Hematopoietic multipotent progenitor cell treated with erythropoietin and hydrocortisone succinate and interleukin-3 and kit ligand, for 8 days (in vitro differentiated cells): ENCODE results near the gene TMIE.
"Not testable (repeated sequence)": the region's sequence is repeated elsewhere in the genome, so short reads cannot be mapped to it uniquely, and the experiment has no call there.

ENCODE experiments used
- DNase-seq: peaks from one replicate; pipeline ENCODE4 v3.0.0-alpha.2; 2015

The TMIE gene

DNA sequence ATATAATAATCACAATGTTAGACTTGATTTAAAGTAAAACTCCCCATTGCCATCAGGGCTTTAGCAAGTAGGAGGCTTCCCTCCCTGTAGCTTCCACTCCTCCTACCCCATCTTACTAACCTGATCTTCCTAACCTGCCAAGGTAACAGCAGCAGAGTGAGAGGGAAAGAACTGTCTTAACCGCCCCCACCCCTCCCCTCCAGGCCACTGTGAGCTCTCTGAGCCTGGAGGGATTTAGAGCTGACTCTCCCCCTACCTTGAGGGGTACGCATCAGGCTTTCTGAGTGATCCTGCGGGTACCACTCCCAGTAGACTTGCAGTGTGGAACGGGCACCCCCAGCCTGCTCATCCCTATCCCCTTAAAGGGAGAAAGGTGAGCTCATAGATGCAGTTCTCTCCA lies 27.8 kb downstream of the TMIE start:
- no peak for DNase-seq

- no peak for DNase-seq
These were observed 29.6 kb downstream of the TMIE start for GRCh38 chr3:46730819-46731218.

DNA sequence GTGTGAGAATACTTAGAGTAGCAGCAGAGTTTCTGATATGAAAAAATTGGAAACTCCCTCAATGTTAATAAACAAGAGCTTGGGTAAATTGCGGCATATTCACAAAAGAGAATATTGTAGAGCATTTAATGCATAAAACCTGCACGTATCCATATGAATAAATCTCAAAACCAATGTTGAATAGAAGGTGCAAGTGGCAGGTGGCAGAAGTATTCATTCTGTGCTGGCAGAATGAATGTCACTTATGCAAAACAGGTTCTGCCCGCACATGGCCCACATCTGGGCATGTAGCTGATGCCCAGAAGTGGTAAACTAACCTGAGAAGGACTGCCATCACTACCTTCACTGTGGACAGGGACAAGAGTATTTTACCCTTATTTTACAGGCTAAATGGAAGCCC lies 30.6 kb downstream of the TMIE start:
- no peak for DNase-seq

DNA sequence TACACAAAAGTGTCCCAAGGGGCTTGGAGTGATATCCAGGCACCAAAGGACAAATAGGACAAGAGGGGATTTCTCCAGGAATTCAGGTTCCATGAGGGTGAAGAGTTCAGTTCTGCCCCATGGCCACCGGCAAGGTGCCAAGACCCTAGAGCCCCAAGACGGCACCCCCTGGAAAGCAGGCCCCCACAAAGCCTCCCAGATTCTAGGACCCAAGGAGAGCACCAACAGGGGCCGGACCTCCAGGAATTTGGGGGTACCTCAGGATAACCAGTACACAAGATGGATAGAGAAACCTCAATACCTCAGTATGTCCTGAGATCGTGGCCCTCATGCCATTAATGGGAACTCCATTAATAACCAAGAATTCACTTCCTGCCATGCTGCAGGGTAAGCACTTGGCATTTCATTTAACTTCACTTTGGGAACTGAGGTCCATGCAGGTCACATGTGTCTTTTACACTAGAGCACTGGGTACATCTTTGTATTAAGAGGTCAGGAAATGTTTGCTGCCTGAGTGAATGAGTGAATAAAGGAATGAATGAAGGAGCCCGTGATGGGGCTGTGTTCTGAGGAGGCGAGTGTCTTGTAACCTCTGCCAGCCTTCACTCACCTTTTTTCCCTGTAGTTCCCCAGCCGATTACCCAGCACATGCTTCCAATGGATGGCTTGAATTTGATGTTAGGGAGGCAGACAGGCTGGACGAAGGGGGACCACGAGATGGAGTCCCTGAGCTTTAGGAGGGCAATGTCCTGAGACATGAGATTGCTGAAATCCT lies 32.0 kb downstream of the TMIE start:
- DNase-seq, result no peak

- no peak for DNase-seq
These were observed 33.6 kb downstream of the TMIE start for GRCh38 chr3:46734773-46735172.

DNA sequence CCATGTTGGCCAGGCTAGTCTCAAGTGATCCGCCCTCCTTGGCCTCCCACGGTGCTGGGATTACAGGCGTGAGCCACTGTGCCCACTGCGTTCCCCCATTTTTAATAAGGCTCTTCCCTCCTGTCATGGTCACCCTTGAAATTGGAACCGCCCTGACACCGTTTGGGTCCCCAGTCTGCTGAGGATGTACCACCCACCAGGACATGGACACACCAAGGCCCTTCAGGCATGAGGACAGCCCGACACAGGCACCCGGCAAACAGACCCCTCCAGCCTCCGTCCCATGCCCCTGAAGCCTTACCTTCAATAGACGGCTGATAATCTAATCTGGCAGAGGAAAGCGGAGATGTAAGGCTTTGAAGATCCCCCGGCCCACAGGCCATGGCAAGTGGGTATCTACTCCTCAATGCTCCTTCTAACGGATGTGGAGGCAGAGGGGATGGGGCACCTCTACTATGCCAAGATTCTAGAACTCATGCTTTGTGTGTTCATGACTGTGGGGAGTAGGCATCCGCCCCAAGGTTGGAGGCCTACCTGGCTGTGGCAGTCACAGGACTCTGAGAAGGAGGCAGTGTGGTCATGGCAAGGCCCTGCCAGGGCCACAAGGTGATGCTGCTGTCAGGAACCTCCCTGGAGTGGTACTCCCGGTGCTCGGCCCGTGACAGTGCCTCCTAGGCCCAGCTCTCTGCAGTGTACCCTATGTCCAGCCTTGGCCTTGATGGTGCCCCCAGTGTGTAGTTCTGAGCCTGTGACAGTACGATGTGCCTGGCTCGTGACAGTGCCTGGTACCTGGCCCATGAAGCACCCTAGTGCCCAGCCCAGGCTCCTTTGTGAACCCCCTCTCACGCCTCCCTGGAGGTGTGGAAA lies 35.0 kb downstream of the TMIE start:
- DNase-seq, result no peak

- DNase-seq, result no peak
These were observed 36.1 kb downstream of the TMIE start for GRCh38 chr3:46737329-46737731.

GRCh38 chr3:46739565-46739964 lies 38.4 kb downstream of the TMIE start:
- DNase-seq, result not testable (repeated sequence)

GRCh38 chr3:46742992-46743585 lies 41.9 kb downstream of the TMIE start:
- DNase-seq, result no peak

GRCh38 chr3:46746711-46747110 lies 45.5 kb downstream of the TMIE start:
- DNase-seq, result no peak

GRCh38 chr3:46748170-46748569 lies 47.0 kb downstream of the TMIE start:
- no peak for DNase-seq

DNA sequence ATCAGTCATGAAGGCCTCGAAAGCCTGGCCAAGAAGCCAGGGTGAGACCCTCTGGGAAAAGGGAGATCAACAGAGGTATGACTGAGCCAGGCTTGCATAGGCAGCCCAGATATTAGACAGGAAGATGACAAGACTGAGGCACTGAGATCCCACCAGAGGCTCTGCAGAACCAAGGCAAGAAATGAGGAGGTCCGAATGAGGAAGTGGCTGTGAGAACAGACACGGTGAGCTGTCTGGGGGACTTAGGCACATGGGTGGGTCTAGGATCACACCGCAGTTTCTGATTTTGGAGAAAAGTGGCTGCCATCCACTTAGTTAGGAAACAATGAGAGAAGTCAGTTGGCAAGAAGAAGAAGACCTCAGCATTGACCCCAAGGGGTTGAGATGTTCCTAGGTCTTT lies 47.9 kb downstream of the TMIE start:
- no peak for DNase-seq

DNA sequence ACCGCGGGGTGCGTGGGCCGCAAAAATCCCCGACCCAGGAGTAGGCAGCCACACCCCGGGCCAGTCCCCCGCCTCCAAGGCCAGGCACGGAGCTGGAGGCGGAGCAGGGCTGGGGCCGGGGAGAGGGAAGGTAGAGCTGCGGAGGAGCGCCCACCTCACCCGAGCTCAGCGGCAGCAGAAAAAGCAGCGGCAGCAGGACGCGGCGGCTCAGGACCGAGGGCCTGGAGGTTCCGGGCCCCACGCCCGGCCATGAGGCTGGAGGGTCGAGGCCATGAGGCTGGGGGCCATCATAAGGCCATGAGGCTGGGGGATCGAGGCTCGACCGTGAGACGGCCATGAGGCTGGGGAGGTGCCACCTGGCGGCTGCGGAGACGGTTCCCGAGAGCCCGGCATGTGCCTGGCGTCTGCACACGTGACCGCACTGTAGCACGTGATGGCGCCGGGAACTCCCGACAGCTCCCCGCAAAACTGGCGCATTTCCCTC lies 49.4 kb downstream of the TMIE start:
- DNase-seq, result no peak

DNA sequence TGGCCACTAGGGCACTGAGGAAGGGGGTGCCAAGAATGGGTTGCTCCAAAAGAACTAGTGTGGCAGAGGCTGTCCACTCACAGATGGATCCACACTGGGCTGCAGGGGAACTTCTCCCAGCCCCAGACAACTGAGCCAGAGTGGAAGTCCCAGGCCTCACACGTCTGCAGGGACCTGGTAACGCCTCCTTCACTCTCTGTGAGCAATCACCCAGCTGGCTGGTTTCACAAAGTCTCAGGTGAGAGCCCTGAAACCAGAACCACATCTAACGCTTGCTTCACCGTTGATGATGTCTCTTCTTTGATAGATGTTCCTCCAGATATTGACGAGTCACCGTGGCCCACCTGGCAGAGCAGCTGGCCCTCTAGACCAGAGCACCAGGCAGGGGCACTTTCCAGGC lies 51.9 kb downstream of the TMIE start:
- not testable (repeated sequence) for DNase-seq

DNA sequence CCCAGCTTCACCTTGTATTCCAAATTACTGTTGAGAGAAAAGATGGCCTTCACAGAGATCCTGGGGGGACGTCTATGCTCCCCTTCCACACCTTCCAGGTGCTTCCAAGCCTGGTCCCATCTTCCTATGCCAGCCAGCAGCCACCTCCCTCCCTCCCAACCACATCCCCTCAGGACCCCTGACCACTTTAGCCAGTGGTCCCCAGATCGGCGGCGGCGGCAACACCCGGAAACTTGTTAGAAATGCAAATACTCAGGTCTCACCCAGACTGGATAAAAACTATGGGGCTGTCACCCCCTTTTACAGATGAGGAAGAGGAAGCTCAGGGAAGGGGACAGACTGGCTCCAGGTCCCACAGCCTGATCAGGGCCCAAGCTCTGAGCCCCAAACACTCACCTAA lies 54.5 kb downstream of the TMIE start:
- DNase-seq, result no peak

- DNase-seq, result no peak
These were observed 55.5 kb downstream of the TMIE start for GRCh38 chr3:46756642-46757041.

DNA sequence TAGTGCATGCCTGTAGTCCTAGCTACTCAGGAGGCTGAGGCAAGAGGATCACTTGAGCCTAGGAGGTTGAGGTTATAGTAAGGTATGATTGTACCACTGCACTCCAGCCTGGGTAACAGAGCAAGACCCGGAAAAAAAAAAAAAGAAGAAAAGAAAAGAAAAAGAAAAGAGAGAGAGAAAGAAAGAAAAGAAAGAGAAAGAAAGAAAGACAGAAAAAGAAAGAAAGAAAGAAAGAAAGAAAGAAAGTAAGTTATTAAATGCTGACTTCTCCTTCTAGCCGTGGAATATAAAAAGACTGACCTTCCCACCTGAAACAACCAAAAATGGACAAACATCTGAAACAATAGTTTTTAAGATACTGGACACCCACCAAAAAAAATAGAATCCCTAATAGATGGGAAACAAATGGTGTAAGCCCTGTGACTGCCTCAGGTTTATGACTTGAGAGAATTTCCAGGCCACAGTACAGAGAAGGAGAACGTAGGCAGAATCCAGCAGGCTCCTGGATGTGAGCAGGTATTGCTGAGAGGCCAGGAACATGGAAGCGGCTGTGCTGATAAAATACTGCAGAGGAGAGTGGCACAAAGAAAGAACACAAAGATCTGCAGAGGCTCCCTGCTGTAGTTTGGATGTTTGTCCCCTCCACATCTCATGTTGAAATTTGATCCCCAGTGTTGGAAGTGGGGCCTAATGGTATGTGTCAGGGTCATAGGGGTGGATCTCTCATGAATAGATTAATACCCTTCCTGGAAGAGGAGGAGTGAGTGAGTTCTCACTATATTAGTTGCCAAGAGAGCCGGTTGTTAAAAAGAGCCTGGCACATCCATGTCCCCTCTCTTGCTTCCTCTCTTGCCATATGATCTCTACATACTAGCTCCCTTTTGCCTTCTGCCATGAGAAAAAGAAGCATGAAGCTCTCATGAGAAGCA lies 58.3 kb downstream of the TMIE start:
- no peak for DNase-seq
